Glomerular visceral epithelial cell (primary cell): Measurements from ENCODE around the gene HTRA2.
"Not testable (repeated sequence)": the region's sequence is repeated elsewhere in the genome, so short reads cannot be mapped to it uniquely, and the experiment has no call there.

Experiments
- DNase-seq: peaks from one replicate; pipeline ENCODE4 v3.0.0-alpha.2; 2016; ENCODE audit errors: extremely low spot score

The HTRA2 gene

DNA sequence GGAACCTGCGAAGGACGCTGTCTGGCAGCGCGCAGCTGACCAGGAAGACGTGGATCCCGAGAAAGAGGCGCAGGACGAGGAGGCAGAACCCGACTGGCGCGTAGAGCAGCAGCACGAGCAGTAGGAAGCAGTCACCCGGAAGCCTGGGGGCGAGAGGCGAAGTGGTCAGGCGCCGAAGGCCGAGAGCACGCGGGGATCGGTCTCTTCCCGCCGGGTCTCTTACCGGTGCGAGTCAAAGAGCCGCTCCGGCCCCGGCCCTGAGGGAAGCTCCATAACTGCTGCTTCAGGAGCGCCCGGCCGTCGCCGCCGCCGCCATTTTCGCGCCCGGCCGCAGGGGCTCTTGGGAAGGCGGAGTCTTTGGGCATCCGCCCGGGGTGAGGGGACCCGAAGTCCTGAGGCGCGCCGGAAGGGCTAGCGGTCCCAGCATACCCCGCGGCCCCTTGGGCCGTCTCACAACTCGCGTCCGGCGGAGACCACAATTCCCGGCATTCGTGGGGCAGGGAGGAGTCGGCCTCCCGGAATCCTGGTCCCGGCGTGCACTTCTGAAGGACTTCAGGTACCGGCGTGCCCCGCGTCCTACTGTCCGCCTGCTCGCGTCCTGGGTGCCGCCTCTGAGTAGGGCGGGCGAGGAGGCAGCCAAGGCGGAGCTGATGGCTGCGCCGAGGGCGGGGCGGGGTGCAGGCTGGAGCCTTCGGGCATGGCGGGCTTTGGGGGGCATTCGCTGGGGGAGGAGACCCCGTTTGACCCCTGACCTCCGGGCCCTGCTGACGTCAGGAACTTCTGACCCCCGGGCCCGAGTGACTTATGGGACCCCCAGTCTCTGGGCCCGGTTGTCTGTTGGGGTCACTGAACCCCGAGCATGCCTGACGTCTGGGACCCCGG lies at the start of gene HTRA2, which contains the start of gene AUP1:
Gene HTRA2, plus strand, starts transcription at position 577 of the 882 bp plus-strand sequence. Its CDS starts 74 bp downstream, at position 651.
Gene AUP1, minus strand, starts transcription at position 350 of the 882 bp plus-strand sequence. Its CDS starts 77 bp downstream, at position 273.
- peak; percentile 98 for DNase-seq

GRCh38 chr2:74481431-74481830 lies 48.3 kb upstream of the HTRA2 start:
- DNase-seq = no peak

GRCh38 chr2:74481961-74482800 lies 47.6 kb upstream of the HTRA2 start:
- no peak for DNase-seq

DNA sequence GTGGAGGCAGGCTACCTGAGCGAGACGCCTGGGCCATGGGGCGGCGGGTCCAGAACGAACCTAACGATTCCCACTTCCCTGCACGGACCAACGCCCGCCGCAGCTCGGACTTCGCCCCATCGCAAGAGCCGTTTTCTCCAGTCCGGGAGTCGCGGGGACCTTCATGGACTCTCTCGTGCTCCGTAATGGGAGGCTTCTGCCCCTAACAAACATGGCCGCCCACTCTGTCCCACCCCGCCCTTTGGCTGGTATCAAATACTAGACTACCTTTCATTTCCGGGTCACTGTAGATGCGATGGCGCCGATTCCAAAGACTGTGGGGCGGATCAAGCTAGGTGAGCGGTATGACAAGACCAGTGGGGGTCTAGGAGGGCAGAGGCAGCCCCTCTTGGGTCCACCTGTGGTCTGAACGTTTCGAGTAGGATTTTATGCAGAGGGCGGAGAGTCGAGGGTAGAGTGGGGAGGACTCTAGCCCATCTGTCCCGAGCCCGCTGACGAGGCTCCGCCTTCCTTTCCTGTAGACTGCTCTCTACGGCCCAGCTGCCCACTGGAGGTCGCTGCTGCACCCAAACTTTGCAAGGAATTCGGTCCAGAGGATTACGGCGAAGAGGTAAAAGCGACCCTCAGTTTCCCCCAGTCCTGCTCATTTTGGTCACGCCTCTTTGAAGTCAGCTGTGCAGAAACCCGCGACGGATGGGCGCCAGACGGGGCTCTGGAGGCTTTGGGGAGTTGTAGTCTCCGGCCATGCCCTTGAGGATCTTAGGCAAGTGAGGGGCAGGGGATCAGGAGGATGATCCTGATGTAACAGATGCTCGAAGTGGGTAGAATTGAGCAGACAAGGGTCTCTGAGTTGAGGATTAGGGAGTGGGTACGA lies 46.7 kb upstream of the HTRA2 start, which contains the start of the genes CCDC142 and TTC31:
Gene CCDC142, minus strand, starts transcription at position 198 of the 874 bp plus-strand sequence. Its CDS starts 161 bp downstream, at position 37.
Gene TTC31, plus strand, starts transcription at position 281 of the 874 bp plus-strand sequence. Its CDS starts 15 bp downstream, at position 296.
- DNase-seq = peak; percentile 89

GRCh38 chr2:74483675-74484164 lies 46.0 kb upstream of the HTRA2 start:
- DNase-seq = not testable (repeated sequence)

DNA sequence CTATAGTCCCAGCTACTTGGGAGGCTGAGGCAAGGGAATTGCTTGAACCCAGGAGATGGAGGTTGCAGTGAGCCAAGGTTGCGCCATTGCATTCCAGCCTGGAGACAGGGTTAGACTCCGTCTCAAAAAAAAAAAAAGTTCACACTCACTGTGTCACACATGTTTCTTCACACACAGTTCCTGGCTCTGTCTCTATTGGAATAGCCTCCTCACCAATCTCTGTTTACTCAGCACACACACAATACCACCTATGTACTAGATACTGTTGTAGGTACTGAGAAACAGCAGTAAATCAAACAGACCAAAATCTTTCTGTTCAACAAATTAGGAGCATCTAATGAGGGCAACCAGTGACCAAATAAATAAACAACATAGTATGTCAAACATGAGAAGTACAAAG lies 43.6 kb upstream of the HTRA2 start:
- DNase-seq = no peak

GRCh38 chr2:74488643-74489481 lies 40.9 kb upstream of the HTRA2 start:
- DNase-seq = no peak

- no peak for DNase-seq
Measured at GRCh38 chr2:74489906-74490305, 39.8 kb upstream of the HTRA2 start.

- DNase-seq = no peak
Measured at GRCh38 chr2:74491648-74492544, 37.8 kb upstream of the HTRA2 start.

DNA sequence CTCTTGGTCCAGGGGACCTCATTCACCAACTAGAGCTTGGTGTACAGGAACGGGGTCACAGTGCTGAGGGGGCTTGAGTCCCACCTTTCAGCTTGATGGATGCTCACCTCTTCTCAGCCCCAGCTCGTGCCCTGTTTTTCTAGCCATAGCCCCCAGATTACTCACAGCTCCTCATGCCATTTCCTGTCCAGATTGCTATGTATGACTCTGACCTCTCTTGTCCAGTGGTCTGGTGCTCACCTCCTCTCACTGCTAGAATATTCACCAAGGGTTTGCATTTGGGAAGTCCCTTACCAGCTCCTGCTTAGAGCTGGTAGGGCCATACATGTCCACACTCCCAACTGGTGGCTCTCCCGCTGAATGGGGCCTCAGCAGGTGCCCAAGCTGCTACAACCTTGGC lies 36.2 kb upstream of the HTRA2 start:
- DNase-seq = no peak

- no peak for DNase-seq
Measured at GRCh38 chr2:74495440-74495839, 34.3 kb upstream of the HTRA2 start.

- no peak for DNase-seq
Measured at GRCh38 chr2:74496997-74497776, 32.5 kb upstream of the HTRA2 start.

DNA sequence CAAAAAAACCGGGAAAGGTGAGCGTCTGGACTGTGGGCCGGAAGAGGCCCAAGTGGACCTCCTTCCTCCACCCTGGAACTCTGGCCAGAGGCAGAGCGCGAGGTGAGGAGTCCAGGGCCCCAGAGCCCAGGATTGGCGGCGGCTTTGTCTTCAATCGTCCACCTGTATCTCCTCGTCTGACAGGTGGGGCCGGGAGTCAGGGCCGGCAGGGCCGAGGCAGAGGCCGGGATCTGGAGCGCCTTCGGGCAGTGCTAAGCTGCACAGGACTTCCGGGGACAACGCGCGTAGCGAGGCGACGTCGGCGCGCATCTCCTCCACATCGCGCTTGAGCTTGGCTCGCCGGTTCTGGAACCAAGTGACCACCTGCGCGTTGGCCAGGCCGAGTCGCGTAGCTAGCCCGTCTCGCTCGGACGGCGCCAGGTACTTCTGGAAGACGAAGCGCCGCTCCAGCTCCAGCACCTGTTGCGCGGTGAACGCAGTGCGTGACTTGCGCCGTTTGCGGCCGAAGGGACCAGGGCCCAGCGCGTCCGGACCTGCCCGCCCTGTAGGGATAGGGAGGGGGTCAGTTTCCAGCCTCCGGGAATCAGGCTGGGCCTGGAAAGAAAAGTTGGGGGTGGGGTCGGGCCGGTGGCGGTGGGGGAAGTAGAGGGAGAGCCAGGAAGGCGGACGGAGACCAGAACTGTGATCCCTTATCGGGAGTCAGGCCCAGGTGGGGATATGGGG lies 31.8 kb upstream of the HTRA2 start:
- no peak for DNase-seq

DNA sequence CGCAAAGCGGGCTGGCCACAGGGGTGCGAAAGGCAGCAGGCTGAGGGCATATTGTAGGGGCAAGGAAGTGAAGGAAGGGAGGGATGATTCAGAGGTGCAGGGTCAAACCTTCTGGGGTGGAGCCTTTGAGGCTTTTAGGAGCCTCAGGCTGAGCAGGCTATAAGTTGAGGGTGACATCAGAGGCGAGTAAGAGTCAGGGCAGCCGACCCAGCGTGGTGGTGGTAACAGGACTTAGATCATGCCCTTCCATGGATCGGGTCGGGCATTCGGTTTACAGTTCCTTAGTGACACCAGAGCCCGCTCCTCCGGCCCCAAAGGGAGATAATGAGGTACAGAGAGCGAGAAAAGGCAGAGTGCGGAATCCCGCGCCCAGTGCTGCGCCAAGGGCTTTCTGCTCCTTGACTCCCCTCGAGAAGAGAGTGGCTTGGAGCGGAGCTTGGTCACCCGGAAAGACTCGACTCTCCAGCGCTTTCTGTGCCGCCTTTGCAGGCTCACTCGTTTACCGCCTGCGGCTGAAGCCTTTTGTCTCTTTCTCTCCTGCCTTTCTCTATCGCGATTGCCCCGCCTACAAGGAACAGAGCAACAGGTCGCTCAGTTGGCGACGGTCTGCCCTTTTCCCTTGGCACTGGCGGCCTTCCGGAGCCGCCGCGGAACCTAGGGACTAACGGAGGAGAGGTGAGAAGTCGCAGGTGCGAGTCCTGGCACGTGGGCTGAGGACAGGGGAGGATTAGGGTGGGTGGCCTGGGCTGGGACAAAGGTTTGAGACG lies 31.1 kb upstream of the HTRA2 start:
- DNase-seq = no peak

- DNase-seq = no peak
Measured at GRCh38 chr2:74499267-74499939, 30.3 kb upstream of the HTRA2 start, which contains the start of gene LBX2. LBX2 (minus strand) TSS chr2:74499603; CDS start chr2:74499537, 66 bp downstream.

DNA sequence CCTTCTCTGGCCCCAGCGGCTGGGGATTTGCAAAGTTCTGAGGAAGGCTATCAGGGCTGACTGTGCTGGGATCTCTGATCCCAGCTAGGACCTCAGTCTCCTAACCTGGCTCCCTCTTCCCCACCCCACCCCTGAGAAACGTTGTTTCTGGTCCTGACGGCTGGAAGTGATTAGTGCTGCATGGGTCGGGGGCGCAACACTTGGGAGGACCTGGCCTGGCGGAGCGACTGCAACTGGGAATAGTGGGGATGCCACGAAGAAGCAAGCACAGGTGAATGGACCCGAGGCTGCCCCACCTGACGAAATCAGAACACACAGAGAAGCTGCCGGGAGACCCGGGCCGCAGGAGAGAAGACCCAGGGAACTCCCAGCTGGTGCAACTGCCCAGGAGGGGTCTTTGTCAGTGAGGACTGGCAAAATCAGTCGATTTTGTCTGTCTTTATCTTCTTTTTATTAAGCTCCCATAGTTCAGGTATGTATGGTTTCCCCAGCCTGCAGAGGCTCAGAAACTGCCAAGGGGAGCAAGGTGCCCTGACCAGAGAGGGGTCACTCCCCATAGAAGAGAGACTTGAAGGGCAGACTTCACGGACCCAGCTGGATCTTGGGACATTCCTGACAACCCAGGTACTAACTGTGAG lies 29.7 kb upstream of the HTRA2 start:
- no peak for DNase-seq
